ENCODE results near the gene TEX55.
"Not testable (repeated sequence)": the region's sequence is repeated elsewhere in the genome, so short reads cannot be mapped to it uniquely, and the experiment has no call there.

DNA sequence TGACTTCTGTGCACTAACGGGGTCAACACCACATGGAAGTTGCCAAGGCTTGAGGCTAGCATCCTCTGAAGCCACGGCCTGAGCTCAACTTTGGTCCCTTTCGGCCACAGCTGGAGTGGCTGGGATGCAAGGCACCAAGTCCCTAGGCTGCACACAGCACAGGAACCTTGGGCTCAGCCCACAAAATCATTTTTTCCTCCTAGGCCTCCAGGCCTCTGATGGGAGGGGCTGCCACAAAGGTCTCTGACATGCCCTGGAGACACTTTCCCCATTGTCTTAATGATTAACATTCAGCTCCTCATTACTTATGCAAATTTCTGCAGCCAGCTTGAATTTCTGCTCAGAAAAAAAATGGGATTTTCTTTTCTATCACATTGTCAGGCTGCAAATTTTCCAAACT is 27.6 kb upstream of the TEX55 start:
- TF ChIP-seq, protein P1, sequence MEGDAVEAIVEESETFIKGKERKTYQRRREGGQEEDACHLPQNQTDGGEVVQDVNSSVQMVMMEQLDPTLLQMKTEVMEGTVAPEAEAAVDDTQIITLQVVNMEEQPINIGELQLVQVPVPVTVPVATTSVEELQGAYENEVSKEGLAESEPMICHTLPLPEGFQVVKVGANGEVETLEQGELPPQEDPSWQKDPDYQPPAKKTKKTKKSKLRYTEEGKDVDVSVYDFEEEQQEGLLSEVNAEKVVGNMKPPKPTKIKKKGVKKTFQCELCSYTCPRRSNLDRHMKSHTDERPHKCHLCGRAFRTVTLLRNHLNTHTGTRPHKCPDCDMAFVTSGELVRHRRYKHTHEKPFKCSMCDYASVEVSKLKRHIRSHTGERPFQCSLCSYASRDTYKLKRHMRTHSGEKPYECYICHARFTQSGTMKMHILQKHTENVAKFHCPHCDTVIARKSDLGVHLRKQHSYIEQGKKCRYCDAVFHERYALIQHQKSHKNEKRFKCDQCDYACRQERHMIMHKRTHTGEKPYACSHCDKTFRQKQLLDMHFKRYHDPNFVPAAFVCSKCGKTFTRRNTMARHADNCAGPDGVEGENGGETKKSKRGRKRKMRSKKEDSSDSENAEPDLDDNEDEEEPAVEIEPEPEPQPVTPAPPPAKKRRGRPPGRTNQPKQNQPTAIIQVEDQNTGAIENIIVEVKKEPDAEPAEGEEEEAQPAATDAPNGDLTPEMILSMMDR (IDR thresholded peaks at IDR 0.05), result not testable (repeated sequence)
- not testable (repeated sequence) for TF ChIP-seq POLR2A (IDR thresholded peaks at IDR 0.05)
